Effector memory CD8-positive, alpha-beta T cell (primary cell): ENCODE data around the gene PLXDC1.
"Not testable (repeated sequence)": the region's sequence is repeated elsewhere in the genome, so short reads cannot be mapped to it uniquely, and the experiment has no call there.

Experiments
- ATAC-seq: fragments of 150-1000 bp; cut with Tn5 transposase; replicated peaks from 2 replicates; pipeline ENCODE4 v1.10.0; 2021; ENCODE audit warnings: mild to moderate bottlenecking, moderate library complexity
- DNase-seq, 3 experiments: peaks; one replicate each; pipeline ENCODE4 v3.0.0; 2021
- H3K27ac Mint-ChIP-seq, 2 donors: one replicate each; pipeline ENCODE4 v1.8.0; 2022; ENCODE audit warnings: mild to moderate bottlenecking in 2 of 2, mixed read lengths in 2 of 2, moderate library complexity in 2 of 2
- H3K27me3 Mint-ChIP-seq, 2 donors: one replicate each; pipeline ENCODE4 v1.8.0; 2022; ENCODE audit warnings: mixed read lengths in 2 of 2
- H3K36me3 Mint-ChIP-seq: one replicate; pipeline ENCODE4 v1.8.0; 2022; ENCODE audit warnings: mild to moderate bottlenecking, moderate library complexity, mixed read lengths; ENCODE audit not compliant: insufficient read depth
- H3K4me1 Mint-ChIP-seq, 2 donors: one replicate each; pipeline ENCODE4 v1.8.0; 2022; ENCODE audit warnings: low read depth in 2 of 2, mixed read lengths in 2 of 2
- H3K4me3 Mint-ChIP-seq, 2 donors: one replicate each; pipeline ENCODE4 v1.8.0; 2022; ENCODE audit warnings: mild to moderate bottlenecking in 2 of 2, mixed read lengths in 2 of 2, moderate library complexity in 2 of 2
- H3K9me3 Mint-ChIP-seq, 2 donors: one replicate each; pipeline ENCODE4 v1.8.0; 2022; ENCODE audit warnings: mixed read lengths in 2 of 2

The PLXDC1 gene

GRCh38 chr17:39141915-39142664 is 9.3 kb downstream of the PLXDC1 start:
- DNase-seq: no peak
- no peaks in the 10 kb centered on the region for H3K36me3 Mint-ChIP-seq
- peaks cover 4 to 6% of the 10 kb centered on the region in 2 donors for H3K4me1 Mint-ChIP-seq
- no peak for ATAC-seq
- no peak overlapping the region for H3K4me3 Mint-ChIP-seq
- H3K9me3 Mint-ChIP-seq: no peaks in the 10 kb centered on the region
- H3K27me3 Mint-ChIP-seq: no peaks in the 10 kb centered on the region
- H3K27ac Mint-ChIP-seq: no peak overlapping the region

- Mint-ChIP-seq H3K27me3 (no peaks in the 10 kb centered on the region), H3K9me3 (no peaks in the 10 kb centered on the region), H3K4me3 (no peak overlapping the region), H3K27ac (no peak overlapping the region), H3K4me1 (peaks cover 4 to 6% of the 10 kb centered on the region in 2 donors), H3K36me3 (no peaks in the 10 kb centered on the region)
- no peak for DNase-seq
- no peak for ATAC-seq
Observed at GRCh38 chr17:39141294-39141693, 10.1 kb downstream of the PLXDC1 start.

- H3K9me3 Mint-ChIP-seq: no peaks in the 10 kb centered on the region
- peak overlapping the region in 1 of 2 donors; percentile 71 for H3K27ac Mint-ChIP-seq
- H3K4me1 Mint-ChIP-seq: peaks cover 5 to 6% of the 10 kb centered on the region in 2 donors
- H3K36me3 Mint-ChIP-seq: no peaks in the 10 kb centered on the region
- no peak overlapping the region for H3K4me3 Mint-ChIP-seq
- H3K27me3 Mint-ChIP-seq: no peaks in the 10 kb centered on the region
- ATAC-seq: no peak
- DNase-seq: no peak
Observed at GRCh38 chr17:39139561-39139960, 11.9 kb downstream of the PLXDC1 start.

- Mint-ChIP-seq H3K27me3 (no peaks in the 10 kb centered on the region), H3K4me1 (peaks cover 5 to 6% of the 10 kb centered on the region in 2 donors), H3K27ac (peak overlapping the region; percentile 27 to 71), H3K36me3 (no peaks in the 10 kb centered on the region), H3K4me3 (no peak overlapping the region), H3K9me3 (no peaks in the 10 kb centered on the region)
- ATAC-seq: no peak
- DNase-seq: no peak
Observed at GRCh38 chr17:39139161-39139511, 12.3 kb downstream of the PLXDC1 start.

- H3K27ac Mint-ChIP-seq: peak overlapping the region; percentile 27 to 71
- H3K4me3 Mint-ChIP-seq: no peak overlapping the region
- H3K4me1 Mint-ChIP-seq: peaks cover 5 to 6% of the 10 kb centered on the region in 2 donors
- ATAC-seq (peak; percentile 27), DNase-seq (no peak)
- no peaks in the 10 kb centered on the region for H3K27me3 Mint-ChIP-seq
- H3K36me3 Mint-ChIP-seq: no peaks in the 10 kb centered on the region
- no peaks in the 10 kb centered on the region for H3K9me3 Mint-ChIP-seq
Observed at GRCh38 chr17:39138431-39139160, 12.8 kb downstream of the PLXDC1 start.

- Mint-ChIP-seq H3K36me3 (no peaks in the 10 kb centered on the region), H3K4me3 (no peak overlapping the region), H3K9me3 (no peaks in the 10 kb centered on the region), H3K27me3 (no peaks in the 10 kb centered on the region), H3K27ac (peak overlapping the region in 1 of 2 donors; percentile 67), H3K4me1 (peaks cover 5 to 6% of the 10 kb centered on the region in 2 donors)
- ATAC-seq (no peak), DNase-seq (no peak)
Observed at GRCh38 chr17:39134878-39135277, 16.6 kb downstream of the PLXDC1 start.

GRCh38 chr17:39132192-39132610 is 19.2 kb downstream of the PLXDC1 start:
- DNase-seq (no peak), ATAC-seq (no peak)
- Mint-ChIP-seq H3K4me3 (no peak overlapping the region), H3K27me3 (no peaks in the 10 kb centered on the region), H3K27ac (peak overlapping the region; percentile 26 to 57), H3K9me3 (no peaks in the 10 kb centered on the region), H3K4me1 (peaks cover 0 to 2% of the 10 kb centered on the region in 2 donors), H3K36me3 (peaks cover 2% of the 10 kb centered on the region)

GRCh38 chr17:39131616-39132015 is 19.8 kb downstream of the PLXDC1 start:
- no peaks in the 10 kb centered on the region for H3K9me3 Mint-ChIP-seq
- DNase-seq (no peak), ATAC-seq (no peak)
- H3K27me3 Mint-ChIP-seq: no peaks in the 10 kb centered on the region
- no peak overlapping the region for H3K4me3 Mint-ChIP-seq
- peaks cover 2% of the 10 kb centered on the region for H3K36me3 Mint-ChIP-seq
- H3K4me1 Mint-ChIP-seq: peaks cover 0 to 2% of the 10 kb centered on the region in 2 donors
- H3K27ac Mint-ChIP-seq: no peak overlapping the region

GRCh38 chr17:39130205-39130604 is 21.2 kb downstream of the PLXDC1 start:
- Mint-ChIP-seq H3K9me3 (no peaks in the 10 kb centered on the region), H3K27me3 (no peaks in the 10 kb centered on the region), H3K36me3 (peaks cover 2% of the 10 kb centered on the region), H3K4me1 (peaks cover under 1 to 2% of the 10 kb centered on the region in 2 donors), H3K27ac (peak overlapping the region; percentile 12 to 46), H3K4me3 (no peak overlapping the region)
- ATAC-seq (no peak), DNase-seq (no peak)

GRCh38 chr17:39129544-39129943 is 21.9 kb downstream of the PLXDC1 start:
- not testable (repeated sequence) for H3K9me3 Mint-ChIP-seq, H3K4me1 Mint-ChIP-seq, ATAC-seq, H3K27me3 Mint-ChIP-seq, H3K36me3 Mint-ChIP-seq, DNase-seq, H3K4me3 Mint-ChIP-seq
- peak overlapping the region in 1 of 2 donors; percentile 12 for H3K27ac Mint-ChIP-seq

- Mint-ChIP-seq H3K36me3 (peaks cover 2% of the 10 kb centered on the region), H3K4me3 (no peak overlapping the region), H3K27me3 (no peaks in the 10 kb centered on the region), H3K4me1 (peaks cover 0 to 5% of the 10 kb centered on the region in 2 donors), H3K9me3 (no peaks in the 10 kb centered on the region), H3K27ac (no peak overlapping the region)
- no peak for ATAC-seq
- DNase-seq: no peak
Observed at GRCh38 chr17:39126436-39126835, 25.0 kb downstream of the PLXDC1 start.

GRCh38 chr17:39125143-39125875 is 26.1 kb downstream of the PLXDC1 start:
- Mint-ChIP-seq H3K27me3 (no peaks in the 10 kb centered on the region), H3K4me3 (no peak overlapping the region)

GRCh38 chr17:39123627-39124026 is 27.8 kb downstream of the PLXDC1 start:
- H3K27me3 Mint-ChIP-seq: no peaks in the 10 kb centered on the region
- peaks cover 1 to 11% of the 10 kb centered on the region in 2 donors for H3K4me1 Mint-ChIP-seq
- H3K36me3 Mint-ChIP-seq: peaks cover 2% of the 10 kb centered on the region
- no peak overlapping the region for H3K27ac Mint-ChIP-seq
- H3K4me3 Mint-ChIP-seq: no peak overlapping the region
- ATAC-seq (no peak), DNase-seq (no peak)
- no peaks in the 10 kb centered on the region for H3K9me3 Mint-ChIP-seq

More at GRCh38 chr17:39125143-39125875, 26.1 kb downstream of the PLXDC1 start:
- no peak for DNase-seq
- H3K27ac Mint-ChIP-seq: no peak overlapping the region
- no peaks in the 10 kb centered on the region for H3K9me3 Mint-ChIP-seq
- no peak for ATAC-seq
- H3K36me3 Mint-ChIP-seq: peaks cover 2% of the 10 kb centered on the region
- H3K4me1 Mint-ChIP-seq: peaks cover 0 to 5% of the 10 kb centered on the region in 2 donors
